K562 (cell line): ENCODE measurements around the gene IGF2BP3. TPM values are rescaled to one million over a fixed set of nuclear protein-coding genes. Genes with fewer than 3 reads are reported as not detected.

Source experiments
- ATAC-seq: fragments of 200-7000 bp; cut with Tn5 transposase; 3 replicates; pipeline ENCODE4 v1.9.1; 2020; ENCODE audit warnings: moderate library complexity
- BruUV-seq: library from RNA; stranded (reverse); fragments of 400-500 nt; replicated peaks from 2 replicates; lab custom pipeline; 2021; lab: Mats Ljungman, UMichigan
- CTCF ChIA-PET: fragments of 300-600 bp; formaldehyde crosslinking; extraction: SDS; loops from one replicate; lab custom pipeline; 2021; ENCODE audit warnings: low intra/inter-chr PET ratio; lab: Yijun Ruan, JAX
- POLR2A ChIA-PET: fragments of 300-600, 350-650 bp; sonication (Branson Sonifier 250); formaldehyde crosslinking; extraction: SDS; loops from one replicate; lab custom pipeline; 2021; ENCODE audit warnings: antibody characterized with exemption, inconsistent platforms; lab: Yijun Ruan, JAX
- DNase-seq, 4 experiments: peaks; one replicate each; pipeline versions ENCODE4 v3.0.0 to v3.0.0-alpha.2; 2011 to 2018; ENCODE audit warnings: low spot score in 3 of 4, mixed read lengths in 3 of 4; ENCODE audit errors: extremely low read depth in 1 of 4
- FAIRE-seq: peaks from 2 replicates; lab custom pipeline; 2011; peaks lifted over from hg19 to GRCh38; lab: Jason Lieb, UNC
- H2AFZ ChIP-seq: 2 replicates; pipeline ENCODE4 v1.6.0; 2011; ENCODE audit warnings: low read depth, low read length, control low read depth, inconsistent platforms
- H3K27ac ChIP-seq: fragments of 200-600 bp; 3 replicates; pipeline ENCODE4 v1.8.0; 2011; ENCODE audit warnings: low read depth, mild to moderate bottlenecking, control low read depth, inconsistent platforms, low read length, moderate library complexity, mixed read lengths; ENCODE audit errors: extremely low read depth
- H3K27me3 ChIP-seq, 2 experiments: fragments of 300-600 bp in 1 of 2; 2 replicates in 1 of 2; 3 replicates in 1 of 2; pipeline versions ENCODE4 v1.6.0 to v1.8.0; 2011; ENCODE audit warnings: inconsistent platforms in 2 of 2, low read length in 2 of 2, mild to moderate bottlenecking in 1 of 2, mixed read lengths in 1 of 2, moderate library complexity in 1 of 2; ENCODE audit not compliant: control insufficient read depth in 2 of 2, insufficient read depth in 2 of 2
- H3K36me3 ChIP-seq: fragments of 300-600 bp; 3 replicates; pipeline ENCODE4 v1.8.0; 2011; ENCODE audit warnings: mild to moderate bottlenecking, low read length, inconsistent platforms; ENCODE audit not compliant: control insufficient read depth, insufficient read depth
- H3K4me1 ChIP-seq, 2 experiments: fragments of 200-600 bp in 1 of 2; replicated peaks in 1 of 2; 2 replicates in 1 of 2; 3 replicates in 1 of 2; pipeline versions ENCODE4 v1.5.1 to v1.8.0; 2011; ENCODE audit warnings: inconsistent platforms in 2 of 2, low read length in 2 of 2, mild to moderate bottlenecking in 1 of 2, mixed read lengths in 1 of 2, moderate library complexity in 1 of 2; ENCODE audit not compliant: control insufficient read depth in 2 of 2, insufficient read depth in 2 of 2
- H3K4me2 ChIP-seq: 2 replicates; pipeline ENCODE4 v1.6.1; 2011; ENCODE audit warnings: low read length, control low read depth, inconsistent platforms, mixed read lengths; ENCODE audit not compliant: insufficient read depth
- H3K4me3 ChIP-seq: fragments of 200-600 bp; sonication (generic), shearing (Covaris generic); 2 replicates; pipeline ENCODE4 v1.5.1; 2016; ENCODE audit warnings: control low read depth, inconsistent platforms
- H3K79me2 ChIP-seq: fragments of 200-600 bp; 3 replicates; pipeline ENCODE4 v1.8.0; 2011; ENCODE audit warnings: low read length, inconsistent platforms; ENCODE audit not compliant: control insufficient read depth, insufficient read depth
- H3K9ac ChIP-seq, 2 experiments: 2 replicates each; pipeline versions ENCODE4 v1.6.0 to v1.6.1; 2011; ENCODE audit warnings: low read depth in 2 of 2, low read length in 2 of 2, control low read depth in 1 of 2, inconsistent platforms in 1 of 2, mild to moderate bottlenecking in 1 of 2, mixed read lengths in 1 of 2; ENCODE audit not compliant: insufficient read depth in 1 of 2
- H3K9me1 ChIP-seq: one replicate; pipeline ENCODE4 v1.6.0; 2011; ENCODE audit warnings: inconsistent platforms, mild to moderate bottlenecking, low read length, moderate library complexity; ENCODE audit not compliant: control insufficient read depth, insufficient read depth
- H3K9me3 ChIP-seq: replicated peaks from 2 replicates; pipeline ENCODE4 v1.5.1; 2011; ENCODE audit warnings: low read depth, low read length, inconsistent platforms; ENCODE audit not compliant: control insufficient read depth, insufficient read depth
- H4K20me1 ChIP-seq: replicated peaks from 2 replicates; pipeline ENCODE4 v1.6.1; 2011; ENCODE audit warnings: low read length, inconsistent platforms, mixed read lengths; ENCODE audit not compliant: control insufficient read depth, insufficient read depth
- CBFA2T2 ChIP-seq: fragments of 450-650 bp; conservative IDR thresholded peaks from 2 replicates; pipeline ENCODE4 v1.6.1; 2017; ENCODE audit warnings: mild to moderate bottlenecking
- CBFA2T3 ChIP-seq: fragments of 450-650 bp; IDR thresholded peaks from 2 replicates; pipeline ENCODE4 v1.6.1; 2017
- HMBOX1 ChIP-seq: sonication (generic); IDR thresholded peaks from 2 replicates; pipeline ENCODE4 v1.6.1; 2016
- MEIS2 ChIP-seq: fragments of 450-650 bp; IDR thresholded peaks from 2 replicates; pipeline ENCODE4 v1.6.1; 2014; ENCODE audit warnings: mild to moderate bottlenecking; ENCODE audit not compliant: partially characterized antibody
- PCBP2 ChIP-seq: fragments of 200-400 bp; formaldehyde crosslinking; IDR thresholded peaks from 2 replicates; pipeline ENCODE4 v1.6.1; 2018; ENCODE audit warnings: low read length, low read depth, mild to moderate bottlenecking, moderate library complexity; ENCODE audit not compliant: poor library complexity, severe bottlenecking
- RFX1 ChIP-seq: fragments of 450-650 bp; IDR thresholded peaks from 2 replicates; pipeline ENCODE4 v1.6.1; 2016; ENCODE audit warnings: mild to moderate bottlenecking, moderate library complexity
- SREBF1 ChIP-seq: fragments of 150-350 bp; IDR thresholded peaks from 2 replicates; pipeline ENCODE4 v1.6.1; 2014; ENCODE audit warnings: antibody characterized with exemption, low read depth, low read length, borderline replicate concordance
- SRF ChIP-seq, 2 experiments: fragments of 250-450, 450-650 bp in 1 of 2; sonication (Bioruptor Pico) in 1 of 2; sonication (generic) in 1 of 2; formaldehyde crosslinking; IDR thresholded peaks; 2 replicates each; pipeline versions ENCODE4 v1.5.0 to v1.5.1; 2020 to 2022; ENCODE audit warnings: mild to moderate bottlenecking in 1 of 2, missing genetic modification reagents in 1 of 2
- TCF3 ChIP-seq: sonication (generic); formaldehyde crosslinking; IDR thresholded peaks from 2 replicates; pipeline ENCODE4 v1.4.0; 2020; ENCODE audit warnings: mild to moderate bottlenecking, missing genetic modification reagents
- TEAD4 ChIP-seq, 2 experiments: sonication (generic) in 1 of 2; formaldehyde crosslinking in 1 of 2; IDR thresholded peaks; 2 replicates each; pipeline versions ENCODE4 v1.6.1 to v1.8.0; 2012 to 2022; ENCODE audit warnings: borderline replicate concordance in 1 of 2, inconsistent platforms in 1 of 2, low read length in 1 of 2, mild to moderate bottlenecking in 1 of 2, missing genetic modification reagents in 1 of 2
- WGBS: fragments of 100-300 bp; shearing (Covaris generic); methylation state at CpG from one replicate; pipeline ENCODE4 v1.1.6; 2016; ENCODE audit warnings: low coverage, mixed read lengths; ENCODE audit not compliant: insufficient coverage; ENCODE audit errors: missing lambda C conversion rate; 5-methylcytosine and 5-hydroxymethylcytosine counted together
- in situ Hi-C: fragments of 300-500 bp; cut with MboI; formaldehyde crosslinking; loops from 4 replicates; pipeline ENCODE4 v1.15.0; 2018; ENCODE audit warnings: inconsistent platforms, mixed read lengths
- intact Hi-C: fragments of 100-400 bp; cut with micrococcal nuclease; formaldehyde crosslinking; loops from 2 replicates; pipeline ENCODE4 v1.14.2; 2022
- polyA plus RNA-seq, 8 experiments: library from polyadenylated mRNA; depleted of rRNA in 4 of 8; stranded (reverse) in 5 of 8; unstranded in 3 of 8; fragments of >200 nt; fragmentation: Nextera tagmentation in 2 of 8; fragmentation: Illumina TruSeq in 1 of 8; extraction: Ambion mirVana in 2 of 8; extraction: Trizol in 1 of 8; gene quantifications; 2 replicates each; pipeline versions ENCODE4 v1.2.1 to v1.2.3, GENCODE V29; 2011 to 2014; ENCODE audit warnings: inconsistent platforms in 1 of 8, missing spikeins in 1 of 8
- total RNA-seq, 7 experiments: library from RNA; depleted of rRNA in 6 of 7; stranded (reverse); fragments of >200 nt in 6 of 7; fragmentation: Illumina TruSeq in 2 of 7; extraction: Trizol in 2 of 7; gene quantifications; 2 replicates each; pipeline versions ENCODE4 v1.2.1 to v1.2.3, GENCODE V29; 2011 to 2021; ENCODE audit warnings: low replicate concordance in 1 of 7
- TF ChIP-seq, protein P1 (sequence below): fragments of 450-650 bp; IDR thresholded peaks from 2 replicates; pipeline ENCODE4 v1.6.1; 2016
- TF ChIP-seq, protein P2 (sequence below), 2 experiments: IDR thresholded peaks in 1 of 2; conservative IDR thresholded peaks in 1 of 2; 2 replicates each; pipeline ENCODE4 v1.6.1; 2016; ENCODE audit warnings: low read depth in 2 of 2, mild to moderate bottlenecking in 1 of 2, missing compliant biosample characterization in 1 of 2, missing genetic modification characterization in 1 of 2, moderate library complexity in 1 of 2

Gene IGF2BP3
- total and polyA plus RNA-seq, 9 of the 15 experiments (the other 6 are each of a cell fraction or from before 2014, with no cell fraction given), result 8.4 to 88.1 (median 61.2) TPM

DNA sequence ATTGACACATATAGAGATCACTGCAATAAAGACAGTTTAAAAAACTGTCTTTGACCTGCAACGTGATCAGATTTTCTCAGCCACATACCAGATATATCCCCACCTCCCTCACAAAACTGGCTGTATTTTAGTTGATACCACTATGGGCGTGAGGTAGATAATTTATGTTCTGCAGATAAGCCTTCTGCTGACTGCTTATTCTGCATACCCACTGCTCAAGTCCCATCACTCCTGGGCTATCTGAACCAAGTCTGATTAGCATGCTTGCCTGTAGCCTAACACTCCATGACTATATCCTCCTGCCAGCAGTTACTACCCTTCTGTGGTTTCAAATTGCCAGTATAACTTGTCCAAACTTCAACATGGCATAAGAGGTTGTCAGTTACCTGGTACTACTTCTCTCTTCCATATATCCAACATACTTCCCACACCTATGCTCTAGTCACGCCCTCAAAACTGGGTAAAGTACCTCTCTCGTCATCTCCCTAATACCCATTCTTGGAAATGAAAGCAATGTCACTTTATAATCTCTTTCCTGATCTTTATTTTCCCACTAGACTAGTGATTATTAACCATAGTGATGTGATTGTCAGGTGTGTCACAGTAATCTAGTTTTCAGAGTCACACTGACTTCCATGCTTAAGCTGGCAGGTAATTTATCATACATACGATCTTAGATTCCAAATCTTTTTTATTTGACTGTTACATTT is 100.4 kb downstream of the IGF2BP3 start:
- Histone ChIP-seq H3K4me2 (no peak overlapping the region; the same call in 1 of the 2 replicates), H3K27me3 (no peaks in the 10 kb centered on the region), H3K27ac (no peak overlapping the region), H3K9ac (no peak overlapping the region), H3K36me3 (peaks cover 52% of the 10 kb centered on the region; the same call in 2 of the 3 replicates), H3K4me3 (no peak overlapping the region), H3K79me2 (peaks cover 59% of the 10 kb centered on the region), H2AFZ (no peak overlapping the region), H3K9me1 (no peaks in the 10 kb centered on the region), H3K9me3 (no peaks in the 10 kb centered on the region), H3K4me1 (peaks cover 0 to 8% of the 10 kb centered on the region in 2 experiments; a peak in 2 of 5 replicates), H4K20me1 (peaks cover 15% of the 10 kb centered on the region; the same call in 1 of the 2 replicates)
- BruUV-seq, result no TSS peak
- in situ Hi-C loops (no loop called here), intact Hi-C loops (no loop called here)
- WGBS, result 29% methylated on average over 5 of the region's 5 CpGs
- TF ChIP-seq TCF3 (CRISPR knock-in tag), result peak; percentile 28; the same call in 1 of the 2 replicates
- TF ChIP-seq CBFA2T2, result peak; percentile 20; the same call in 1 of the 2 replicates
- no peak for TF ChIP-seq PCBP2
- peak; percentile 71; the same call in 1 of the 2 replicates for TF ChIP-seq HMBOX1
- TF ChIP-seq, protein P1, sequence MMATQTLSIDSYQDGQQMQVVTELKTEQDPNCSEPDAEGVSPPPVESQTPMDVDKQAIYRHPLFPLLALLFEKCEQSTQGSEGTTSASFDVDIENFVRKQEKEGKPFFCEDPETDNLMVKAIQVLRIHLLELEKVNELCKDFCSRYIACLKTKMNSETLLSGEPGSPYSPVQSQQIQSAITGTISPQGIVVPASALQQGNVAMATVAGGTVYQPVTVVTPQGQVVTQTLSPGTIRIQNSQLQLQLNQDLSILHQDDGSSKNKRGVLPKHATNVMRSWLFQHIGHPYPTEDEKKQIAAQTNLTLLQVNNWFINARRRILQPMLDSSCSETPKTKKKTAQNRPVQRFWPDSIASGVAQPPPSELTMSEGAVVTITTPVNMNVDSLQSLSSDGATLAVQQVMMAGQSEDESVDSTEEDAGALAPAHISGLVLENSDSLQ, result peak; percentile 58
- TF ChIP-seq RFX1, result no peak
- no peak for TF ChIP-seq SREBF1
- TF ChIP-seq MEIS2, result peak; percentile 71
- TF ChIP-seq, protein P2, sequence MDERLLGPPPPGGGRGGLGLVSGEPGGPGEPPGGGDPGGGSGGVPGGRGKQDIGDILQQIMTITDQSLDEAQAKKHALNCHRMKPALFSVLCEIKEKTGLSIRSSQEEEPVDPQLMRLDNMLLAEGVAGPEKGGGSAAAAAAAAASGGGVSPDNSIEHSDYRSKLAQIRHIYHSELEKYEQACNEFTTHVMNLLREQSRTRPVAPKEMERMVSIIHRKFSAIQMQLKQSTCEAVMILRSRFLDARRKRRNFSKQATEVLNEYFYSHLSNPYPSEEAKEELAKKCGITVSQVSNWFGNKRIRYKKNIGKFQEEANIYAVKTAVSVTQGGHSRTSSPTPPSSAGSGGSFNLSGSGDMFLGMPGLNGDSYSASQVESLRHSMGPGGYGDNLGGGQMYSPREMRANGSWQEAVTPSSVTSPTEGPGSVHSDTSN (CRISPR knock-in tag; IDR thresholded peaks at IDR 0.05; ENCODE audit: low read depth), result no peak
- TF ChIP-seq, protein P2 (tag; conservative IDR thresholded peaks at IDR 0.05; ENCODE audit: low read depth), result peak; percentile 73
- no peak for TF ChIP-seq SRF (CRISPR knock-in tag; IDR thresholded peaks at IDR 0.05)
- peak; percentile 24; the same call in 1 of the 2 replicates for TF ChIP-seq TEAD4 (IDR thresholded peaks at IDR 0.05; ENCODE audit: low read length)
- TF ChIP-seq TEAD4 (CRISPR knock-in tag; IDR thresholded peaks at IDR 0.05; ENCODE audit: borderline replicate concordance), result no peak
- peak; percentile 60 for TF ChIP-seq CBFA2T3
- POLR2A ChIA-PET, result no interaction called here
- DNase-seq (peak in 2 of 4 experiments; percentile 25 to 43), FAIRE-seq (peak; percentile 46), ATAC-seq (peak; percentile 68)
- CTCF ChIA-PET, result no interaction called here
